ENCODE data around the gene GTF2F2.

The GTF2F2 gene

DNA sequence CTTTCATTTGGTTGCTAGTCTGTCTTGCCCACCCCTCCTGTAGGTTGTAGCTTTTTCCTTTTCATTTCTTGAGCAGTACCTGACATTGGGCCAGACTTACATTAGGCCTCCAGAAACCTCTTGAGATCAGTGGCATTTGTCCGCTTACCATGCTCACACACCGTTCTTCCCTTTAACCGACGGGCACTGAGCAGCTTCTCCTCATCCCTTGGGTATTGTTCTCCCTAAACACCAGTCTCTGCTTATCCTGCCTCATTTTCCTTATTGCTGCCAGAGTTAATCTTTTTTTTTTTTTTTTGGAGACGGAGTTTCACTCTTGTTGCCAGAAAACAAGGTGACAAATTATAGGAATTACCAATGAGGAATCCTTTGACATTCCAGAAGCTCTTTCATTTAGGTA lies 107.7 kb downstream of the GTF2F2 start:
- DNase-seq (ENCODE audit: low read depth in 1 of 2, low spot score in 1 of 2), result no peak
- TF ChIP-seq SPI1 (IDR thresholded peaks at IDR 0.05; ENCODE audit: borderline replicate concordance, low read depth) (no peak), POLR2AphosphoS5 (IDR thresholded peaks at IDR 0.05; ENCODE audit: low read depth) (no peak), GABPA (IDR thresholded peaks at IDR 0.05; ENCODE audit: low read depth) (no peak)
- TF ChIP-seq, protein P1, sequence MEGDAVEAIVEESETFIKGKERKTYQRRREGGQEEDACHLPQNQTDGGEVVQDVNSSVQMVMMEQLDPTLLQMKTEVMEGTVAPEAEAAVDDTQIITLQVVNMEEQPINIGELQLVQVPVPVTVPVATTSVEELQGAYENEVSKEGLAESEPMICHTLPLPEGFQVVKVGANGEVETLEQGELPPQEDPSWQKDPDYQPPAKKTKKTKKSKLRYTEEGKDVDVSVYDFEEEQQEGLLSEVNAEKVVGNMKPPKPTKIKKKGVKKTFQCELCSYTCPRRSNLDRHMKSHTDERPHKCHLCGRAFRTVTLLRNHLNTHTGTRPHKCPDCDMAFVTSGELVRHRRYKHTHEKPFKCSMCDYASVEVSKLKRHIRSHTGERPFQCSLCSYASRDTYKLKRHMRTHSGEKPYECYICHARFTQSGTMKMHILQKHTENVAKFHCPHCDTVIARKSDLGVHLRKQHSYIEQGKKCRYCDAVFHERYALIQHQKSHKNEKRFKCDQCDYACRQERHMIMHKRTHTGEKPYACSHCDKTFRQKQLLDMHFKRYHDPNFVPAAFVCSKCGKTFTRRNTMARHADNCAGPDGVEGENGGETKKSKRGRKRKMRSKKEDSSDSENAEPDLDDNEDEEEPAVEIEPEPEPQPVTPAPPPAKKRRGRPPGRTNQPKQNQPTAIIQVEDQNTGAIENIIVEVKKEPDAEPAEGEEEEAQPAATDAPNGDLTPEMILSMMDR (IDR thresholded peaks at IDR 0.05; ENCODE audit: insufficient read depth, low read length), result no peak
- TF ChIP-seq, protein P2, sequence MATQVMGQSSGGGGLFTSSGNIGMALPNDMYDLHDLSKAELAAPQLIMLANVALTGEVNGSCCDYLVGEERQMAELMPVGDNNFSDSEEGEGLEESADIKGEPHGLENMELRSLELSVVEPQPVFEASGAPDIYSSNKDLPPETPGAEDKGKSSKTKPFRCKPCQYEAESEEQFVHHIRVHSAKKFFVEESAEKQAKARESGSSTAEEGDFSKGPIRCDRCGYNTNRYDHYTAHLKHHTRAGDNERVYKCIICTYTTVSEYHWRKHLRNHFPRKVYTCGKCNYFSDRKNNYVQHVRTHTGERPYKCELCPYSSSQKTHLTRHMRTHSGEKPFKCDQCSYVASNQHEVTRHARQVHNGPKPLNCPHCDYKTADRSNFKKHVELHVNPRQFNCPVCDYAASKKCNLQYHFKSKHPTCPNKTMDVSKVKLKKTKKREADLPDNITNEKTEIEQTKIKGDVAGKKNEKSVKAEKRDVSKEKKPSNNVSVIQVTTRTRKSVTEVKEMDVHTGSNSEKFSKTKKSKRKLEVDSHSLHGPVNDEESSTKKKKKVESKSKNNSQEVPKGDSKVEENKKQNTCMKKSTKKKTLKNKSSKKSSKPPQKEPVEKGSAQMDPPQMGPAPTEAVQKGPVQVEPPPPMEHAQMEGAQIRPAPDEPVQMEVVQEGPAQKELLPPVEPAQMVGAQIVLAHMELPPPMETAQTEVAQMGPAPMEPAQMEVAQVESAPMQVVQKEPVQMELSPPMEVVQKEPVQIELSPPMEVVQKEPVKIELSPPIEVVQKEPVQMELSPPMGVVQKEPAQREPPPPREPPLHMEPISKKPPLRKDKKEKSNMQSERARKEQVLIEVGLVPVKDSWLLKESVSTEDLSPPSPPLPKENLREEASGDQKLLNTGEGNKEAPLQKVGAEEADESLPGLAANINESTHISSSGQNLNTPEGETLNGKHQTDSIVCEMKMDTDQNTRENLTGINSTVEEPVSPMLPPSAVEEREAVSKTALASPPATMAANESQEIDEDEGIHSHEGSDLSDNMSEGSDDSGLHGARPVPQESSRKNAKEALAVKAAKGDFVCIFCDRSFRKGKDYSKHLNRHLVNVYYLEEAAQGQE (IDR thresholded peaks at IDR 0.05; ENCODE audit: insufficient replicate concordance, low read depth), result no peak
- no peaks in the 10 kb centered on the region for H3K27me3 ChIP-seq (ENCODE audit: insufficient read depth, poor library complexity, severe bottlenecking)
- no peak overlapping the region for H3K4me3 ChIP-seq (replicated peaks; ENCODE audit: insufficient read depth, low read length)
- no peak overlapping the region for H3K27ac ChIP-seq (replicated peaks)

DNA sequence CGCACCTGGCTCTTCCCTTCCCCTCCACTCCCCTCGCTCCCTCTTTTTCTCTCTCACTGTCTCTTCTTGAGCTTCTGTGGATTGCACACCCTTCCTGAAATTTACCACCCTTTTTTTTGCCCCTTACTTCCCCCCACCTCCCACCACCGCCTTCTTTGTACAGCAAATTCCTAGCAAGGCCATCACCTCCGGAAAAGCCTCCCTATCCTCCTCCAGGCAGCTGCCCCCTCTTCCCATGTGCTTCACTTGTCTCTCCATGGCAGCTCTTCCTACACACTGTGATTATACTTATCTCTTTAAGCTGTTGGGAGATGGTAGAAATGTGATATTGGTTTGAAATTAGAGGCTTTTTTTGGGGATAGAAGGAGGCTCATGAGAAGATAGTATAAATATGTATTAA lies 108.9 kb downstream of the GTF2F2 start:
- Histone ChIP-seq H3K27me3 (ENCODE audit: insufficient read depth, poor library complexity, severe bottlenecking) (no peaks in the 10 kb centered on the region), H3K4me3 (replicated peaks; ENCODE audit: insufficient read depth, low read length) (no peak overlapping the region), H3K27ac (replicated peaks) (no peak overlapping the region)
- no peak for TF ChIP-seq POLR2AphosphoS5 (IDR thresholded peaks at IDR 0.05; ENCODE audit: low read depth)
- DNase-seq (ENCODE audit: low read depth in 1 of 2, low spot score in 1 of 2), result no peak

- no peaks in the 10 kb centered on the region for H3K27me3 ChIP-seq (ENCODE audit: insufficient read depth, poor library complexity, severe bottlenecking)
- no peak overlapping the region for H3K4me3 ChIP-seq (replicated peaks; ENCODE audit: insufficient read depth, low read length)
- TF ChIP-seq, protein P2 (IDR thresholded peaks at IDR 0.05; ENCODE audit: insufficient replicate concordance, low read depth), result no peak
- TF ChIP-seq GABPA (IDR thresholded peaks at IDR 0.05; ENCODE audit: low read depth) (no peak), POLR2AphosphoS5 (IDR thresholded peaks at IDR 0.05; ENCODE audit: low read depth) (no peak), SPI1 (IDR thresholded peaks at IDR 0.05; ENCODE audit: borderline replicate concordance, low read depth) (no peak)
- TF ChIP-seq, protein P1 (IDR thresholded peaks at IDR 0.05; ENCODE audit: insufficient read depth, low read length), result no peak
- DNase-seq (ENCODE audit: low read depth in 1 of 2, low spot score in 1 of 2), result no peak
- no peak overlapping the region for H3K27ac ChIP-seq (replicated peaks)
Measured at GRCh38 chr13:45231305-45231704, 111.0 kb downstream of the GTF2F2 start.

- H3K27ac ChIP-seq (replicated peaks), result no peak overlapping the region
- no peak for DNase-seq (ENCODE audit: low read depth in 1 of 2, low spot score in 1 of 2)
- TF ChIP-seq GABPA (IDR thresholded peaks at IDR 0.05; ENCODE audit: low read depth) (no peak), SPI1 (IDR thresholded peaks at IDR 0.05; ENCODE audit: borderline replicate concordance, low read depth) (no peak), POLR2AphosphoS5 (IDR thresholded peaks at IDR 0.05; ENCODE audit: low read depth) (no peak)
- TF ChIP-seq, protein P1 (IDR thresholded peaks at IDR 0.05; ENCODE audit: insufficient read depth, low read length), result no peak
- TF ChIP-seq, protein P2 (IDR thresholded peaks at IDR 0.05; ENCODE audit: insufficient replicate concordance, low read depth), result no peak
- H3K4me3 ChIP-seq (replicated peaks; ENCODE audit: insufficient read depth, low read length), result no peak overlapping the region
- no peaks in the 10 kb centered on the region for H3K27me3 ChIP-seq (ENCODE audit: insufficient read depth, poor library complexity, severe bottlenecking)
Measured at GRCh38 chr13:45231722-45232121, 111.4 kb downstream of the GTF2F2 start.
